Putamen (tissue), 1 donor: ENCODE measurements around the gene TCF7L1.
"Not testable (repeated sequence)": the region's sequence is repeated elsewhere in the genome, so short reads cannot be mapped to it uniquely, and the experiment has no call there.

Experiments
- DNase-seq: peaks from one replicate; pipeline ENCODE4 v3.0.0-alpha.2; 2016; ENCODE audit warnings: low spot score

The TCF7L1 gene

DNA sequence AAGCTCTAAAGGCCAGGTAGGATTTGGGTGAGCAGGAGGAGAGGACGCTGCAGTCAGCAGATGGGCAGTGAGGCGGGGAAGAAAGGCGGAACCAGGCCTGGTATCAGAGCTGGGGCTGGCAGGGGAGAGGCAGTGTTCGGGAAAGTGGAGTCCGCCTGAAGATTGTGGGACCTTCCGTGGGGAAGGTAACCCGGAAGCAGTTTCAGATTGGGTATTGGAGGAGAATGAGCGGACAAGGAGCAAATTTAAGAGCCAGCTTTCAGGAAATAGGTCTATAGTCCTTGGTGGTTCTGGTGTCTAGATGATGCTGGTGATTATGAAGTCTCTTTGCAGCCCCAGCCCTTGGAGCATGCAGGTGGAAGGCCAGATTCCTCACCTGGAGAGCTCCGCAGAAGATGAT, 51.0 kb downstream of the TCF7L1 start:
- DNase-seq = no peak

DNA sequence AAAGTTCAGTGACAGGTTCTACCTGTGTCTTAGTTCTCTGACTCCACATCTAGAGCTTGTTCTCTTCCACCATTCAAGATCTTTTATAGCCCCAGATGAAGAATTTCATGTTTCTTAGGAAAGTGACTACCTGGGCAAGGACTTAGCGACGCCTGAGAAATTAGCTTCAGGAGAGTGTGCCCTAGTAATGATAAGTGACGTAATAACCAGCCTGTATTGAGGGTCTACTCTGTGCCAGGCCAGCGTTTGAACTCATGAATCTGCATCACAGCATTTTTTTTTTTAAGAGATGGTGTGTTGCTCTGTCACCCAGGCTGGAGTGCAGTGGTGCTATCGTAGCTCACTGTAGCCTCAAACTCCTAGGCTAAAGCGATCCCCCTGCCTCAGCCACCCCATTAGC, 51.8 kb downstream of the TCF7L1 start:
- no peak for DNase-seq

GRCh38 chr2:85185431-85185940, 52.3 kb downstream of the TCF7L1 start:
- DNase-seq = no peak

- DNase-seq = no peak
Measured at GRCh38 chr2:85187069-85187468, 53.9 kb downstream of the TCF7L1 start.

DNA sequence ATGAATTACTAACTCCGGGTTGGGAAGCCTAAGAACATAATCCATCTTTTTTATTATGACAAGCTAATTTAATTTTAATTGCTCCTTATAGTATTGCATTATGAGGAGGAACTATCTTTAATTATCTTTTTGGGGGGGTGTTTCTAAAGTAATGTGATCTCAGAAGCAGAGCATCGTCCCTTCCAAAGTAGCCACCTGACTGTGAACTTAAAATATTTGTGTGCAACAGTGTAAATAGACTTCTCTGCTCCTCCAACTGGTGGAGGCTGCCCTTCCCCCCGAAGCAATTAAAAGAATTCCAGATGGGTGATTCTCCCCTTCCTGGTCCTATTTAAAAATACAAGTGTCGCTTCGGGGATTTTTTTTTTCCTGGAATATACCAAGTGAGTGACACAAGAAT, 55.7 kb downstream of the TCF7L1 start:
- no peak for DNase-seq

- DNase-seq = peak; percentile 23
Measured at GRCh38 chr2:85189606-85190270, 56.5 kb downstream of the TCF7L1 start.

- no peak for DNase-seq
Measured at GRCh38 chr2:85191157-85191556, 58.0 kb downstream of the TCF7L1 start.

GRCh38 chr2:85194780-85195480, 61.7 kb downstream of the TCF7L1 start:
- DNase-seq = peak; percentile 64

- no peak for DNase-seq
Measured at GRCh38 chr2:85195956-85196355, 62.8 kb downstream of the TCF7L1 start.

- DNase-seq = no peak
Measured at GRCh38 chr2:85199698-85200097, 66.5 kb downstream of the TCF7L1 start.

GRCh38 chr2:85209887-85210286, 76.7 kb downstream of the TCF7L1 start:
- DNase-seq = no peak

GRCh38 chr2:85210511-85210910, 77.3 kb downstream of the TCF7L1 start:
- DNase-seq = no peak

GRCh38 chr2:85211606-85212005, 78.4 kb downstream of the TCF7L1 start:
- not testable (repeated sequence) for DNase-seq

DNA sequence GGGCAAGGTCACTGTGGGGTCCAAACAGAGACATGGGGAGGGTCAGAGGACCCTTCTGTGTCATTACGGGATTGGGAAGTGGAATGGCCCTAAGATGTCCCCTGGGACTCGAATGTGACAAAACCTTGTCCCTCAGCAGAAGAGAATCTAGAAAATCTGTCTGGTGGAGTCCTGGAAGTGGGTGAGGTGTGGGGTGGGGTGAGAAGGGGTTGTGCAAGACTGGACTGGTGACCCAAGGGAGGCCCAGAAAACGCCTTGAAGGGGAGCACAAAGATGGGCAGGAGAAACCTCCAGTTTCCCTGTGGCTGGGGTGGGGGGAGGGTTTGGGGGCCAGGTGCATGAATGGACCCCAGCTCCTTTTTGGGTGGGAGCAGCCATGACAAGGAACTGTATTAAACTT, 79.6 kb downstream of the TCF7L1 start:
- no peak for DNase-seq

DNA sequence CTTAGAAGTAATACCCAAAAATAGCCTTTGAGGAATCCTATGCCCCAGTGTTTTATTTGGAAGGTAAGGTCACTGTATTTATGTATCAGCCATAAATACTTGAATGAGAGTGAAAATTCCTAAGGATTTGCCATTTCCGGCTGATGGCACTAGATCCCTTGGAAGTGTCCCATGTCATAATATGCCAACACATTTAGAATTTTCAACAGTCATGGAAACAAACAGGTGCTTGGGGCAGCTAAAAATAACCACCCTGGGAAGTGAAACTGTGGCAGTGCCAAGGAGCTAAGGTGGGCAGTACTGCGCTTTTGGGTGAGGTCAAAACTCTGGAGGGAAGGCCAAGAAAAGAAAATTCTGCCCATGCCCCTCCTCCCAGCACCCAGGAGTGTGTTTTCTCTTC, 80.2 kb downstream of the TCF7L1 start:
- no peak for DNase-seq

- no peak for DNase-seq
Measured at GRCh38 chr2:85213901-85214512, 80.8 kb downstream of the TCF7L1 start.

- no peak for DNase-seq
Measured at GRCh38 chr2:85215081-85215447, 81.9 kb downstream of the TCF7L1 start.

- peak; percentile 69 for DNase-seq
Measured at GRCh38 chr2:85215448-85216401, 82.5 kb downstream of the TCF7L1 start.

- DNase-seq = no peak
Measured at GRCh38 chr2:85216927-85217326, 83.7 kb downstream of the TCF7L1 start.

- no peak for DNase-seq
Measured at GRCh38 chr2:85221067-85221691, 88.0 kb downstream of the TCF7L1 start.

DNA sequence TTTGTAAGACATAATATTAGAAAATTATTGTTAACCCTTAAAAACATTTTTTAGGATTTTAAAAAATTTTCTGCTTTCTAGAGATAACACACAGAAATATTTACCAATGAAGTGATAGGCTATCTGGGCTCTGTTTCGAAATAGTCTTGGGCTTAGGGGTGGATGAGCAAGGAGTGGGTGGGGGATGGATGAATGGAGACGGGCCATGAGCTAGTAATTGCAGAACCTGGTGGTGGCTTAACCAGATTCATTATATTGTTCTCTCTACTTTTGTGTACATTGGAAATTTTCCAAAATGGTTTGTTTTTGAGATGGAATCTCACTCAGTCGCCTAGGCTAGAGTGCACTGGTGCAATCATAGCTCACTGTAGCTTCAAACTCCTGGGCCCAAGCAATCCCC, 89.6 kb downstream of the TCF7L1 start:
- no peak for DNase-seq

DNA sequence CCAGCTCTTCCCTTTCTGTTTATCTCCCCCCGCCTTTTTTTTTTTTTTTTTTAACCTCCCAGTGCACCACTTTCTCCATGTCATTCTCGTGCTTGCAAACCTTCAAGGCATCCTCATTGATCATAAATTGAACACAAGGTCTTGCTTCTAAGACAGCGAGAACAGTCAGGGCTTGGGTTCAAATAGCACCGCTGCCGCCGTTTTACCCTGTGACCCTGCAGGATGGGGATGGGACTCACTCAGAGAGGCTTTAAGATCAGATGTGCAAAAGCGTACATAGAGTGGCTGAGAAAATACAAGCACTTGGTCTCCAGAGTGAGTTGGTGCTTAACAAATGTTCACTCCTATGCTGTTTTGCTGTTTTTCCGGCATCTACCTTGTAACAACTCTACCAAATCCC, 93.6 kb downstream of the TCF7L1 start:
- no peak for DNase-seq
